H9 (cell line): ENCODE results near the gene RITA1. TPM values are rescaled to one million over a fixed set of nuclear protein-coding genes. Genes with fewer than 3 reads are reported as not detected.

ENCODE experiments used
- DNase-seq: peaks from one replicate; pipeline ENCODE4 v3.0.0-alpha.2; 2017
- H2AFZ ChIP-seq: one replicate; pipeline ENCODE4 v1.6.1; 2013; ENCODE audit warnings: mild to moderate bottlenecking, low read length, control low read depth, moderate library complexity
- H2AK5ac ChIP-seq: 2 replicates; pipeline ENCODE4 v1.6.1; 2013; ENCODE audit warnings: low read length, control low read depth, mixed read lengths; ENCODE audit not compliant: insufficient read length
- H2BK120ac ChIP-seq: one replicate; pipeline ENCODE4 v1.6.1; 2013; ENCODE audit warnings: low read depth, mild to moderate bottlenecking, low read length, control low read depth, inconsistent platforms; ENCODE audit not compliant: poor library complexity, severe bottlenecking
- H2BK12ac ChIP-seq: 2 replicates; pipeline ENCODE4 v1.6.1; 2013; ENCODE audit warnings: low read length, control low read depth, mixed read lengths, low read depth; ENCODE audit not compliant: insufficient read length
- H2BK15ac ChIP-seq: 2 replicates; pipeline ENCODE4 v1.6.1; 2013; ENCODE audit warnings: low read depth, low read length, control low read depth
- H2BK20ac ChIP-seq: one replicate; pipeline ENCODE4 v1.6.1; 2013; ENCODE audit warnings: low read depth, mild to moderate bottlenecking, low read length, control low read depth, inconsistent platforms; ENCODE audit not compliant: poor library complexity, severe bottlenecking
- H2BK5ac ChIP-seq: 2 replicates; pipeline ENCODE4 v1.6.1; 2013; ENCODE audit warnings: low read length, control low read depth, mixed read lengths; ENCODE audit not compliant: insufficient read length
- H3K14ac ChIP-seq: 2 replicates; pipeline ENCODE4 v1.6.1; 2013; ENCODE audit warnings: low read length, control low read depth; ENCODE audit not compliant: insufficient read depth
- H3K18ac ChIP-seq: 2 replicates; pipeline ENCODE4 v1.6.1; 2013; ENCODE audit warnings: low read depth, mild to moderate bottlenecking, mixed read lengths, low read length, control low read depth; ENCODE audit not compliant: insufficient read length
- H3K23ac ChIP-seq: 2 replicates; pipeline ENCODE4 v1.6.1; 2013; ENCODE audit warnings: low read length, control low read depth, mixed read lengths, low read depth; ENCODE audit not compliant: insufficient read length
- H3K23me2 ChIP-seq: 2 replicates; pipeline ENCODE4 v1.6.1; 2013; ENCODE audit warnings: low read depth, mild to moderate bottlenecking, mixed read lengths, low read length, control low read depth; ENCODE audit not compliant: insufficient read length, poor library complexity, severe bottlenecking
- H3K27ac ChIP-seq: 2 replicates; pipeline ENCODE4 v1.5.1; 2013; ENCODE audit warnings: low read length, control low read depth, mixed read lengths, low read depth; ENCODE audit not compliant: insufficient read length
- H3K27me3 ChIP-seq: 2 replicates; pipeline ENCODE4 v1.6.1; 2013; ENCODE audit warnings: low read length, control low read depth, inconsistent platforms; ENCODE audit not compliant: insufficient read depth
- H3K4ac ChIP-seq: 2 replicates; pipeline ENCODE4 v1.6.1; 2013; ENCODE audit warnings: low read depth, mild to moderate bottlenecking, control low read depth, inconsistent platforms, low read length, moderate library complexity
- H3K4me1 ChIP-seq: 2 replicates; pipeline ENCODE4 v1.6.1; 2013; ENCODE audit warnings: low read length, control low read depth, inconsistent platforms; ENCODE audit not compliant: insufficient read depth
- H3K4me2 ChIP-seq: 2 replicates; pipeline ENCODE4 v1.6.1; 2013; ENCODE audit warnings: low read length, control low read depth, mixed read lengths; ENCODE audit not compliant: insufficient read length, insufficient read depth
- H3K56ac ChIP-seq: 2 replicates; pipeline ENCODE4 v1.6.1; 2013; ENCODE audit warnings: low read depth, mild to moderate bottlenecking, mixed read lengths, low read length, control low read depth; ENCODE audit not compliant: insufficient read length
- H3K79me1 ChIP-seq: 2 replicates; pipeline ENCODE4 v1.6.1; 2013; ENCODE audit warnings: low read depth, mild to moderate bottlenecking, moderate library complexity, low read length, control low read depth, inconsistent platforms; ENCODE audit not compliant: insufficient read depth, poor library complexity, severe bottlenecking
- H3K79me2 ChIP-seq: 2 replicates; pipeline ENCODE4 v1.6.1; 2013; ENCODE audit warnings: low read length, control low read depth, inconsistent platforms; ENCODE audit not compliant: insufficient read depth
- H3K9ac ChIP-seq: 2 replicates; pipeline ENCODE4 v1.6.1; 2013; ENCODE audit warnings: low read length, control low read depth, mixed read lengths; ENCODE audit not compliant: insufficient read length; ENCODE audit errors: extremely low read depth
- H3K9me3 ChIP-seq: one replicate; pipeline ENCODE4 v1.6.1; 2013; ENCODE audit warnings: low read depth, low read length, inconsistent platforms; ENCODE audit not compliant: control insufficient read depth
- H3T11ph ChIP-seq: one replicate; pipeline ENCODE4 v1.6.1; 2013; ENCODE audit warnings: mild to moderate bottlenecking, low read length, control low read depth, inconsistent platforms
- H4K20me1 ChIP-seq: one replicate; pipeline ENCODE4 v1.6.1; 2013; ENCODE audit not compliant: control insufficient read depth, insufficient read length, insufficient read depth
- H4K5ac ChIP-seq: 2 replicates; pipeline ENCODE4 v1.6.1; 2013; ENCODE audit warnings: low read depth, mild to moderate bottlenecking, mixed read lengths, low read length, control low read depth; ENCODE audit not compliant: insufficient read length
- H4K8ac ChIP-seq: replicated peaks from 2 replicates; pipeline ENCODE4 v1.6.1; 2013; ENCODE audit warnings: low read length, control low read depth, mixed read lengths, low read depth; ENCODE audit not compliant: insufficient read length
- H4K91ac ChIP-seq: 2 replicates; pipeline ENCODE4 v1.6.1; 2013; ENCODE audit warnings: low read depth, mild to moderate bottlenecking, moderate library complexity, mixed read lengths, low read length, control low read depth; ENCODE audit not compliant: insufficient read length
- H3K27ac Mint-ChIP-seq, 3 experiments: 2 replicates in 2 of 3; 3 replicates in 1 of 3; pipeline ENCODE4 v1.8.0; 2020 to 2021; ENCODE audit warnings: mixed read lengths in 3 of 3, mild to moderate bottlenecking in 1 of 3, moderate library complexity in 1 of 3
- H3K27me3 Mint-ChIP-seq: 2 replicates; pipeline ENCODE4 v1.8.0; 2021; ENCODE audit warnings: low read depth, mild to moderate bottlenecking, moderate library complexity, mixed read lengths
- H3K36me3 Mint-ChIP-seq, 3 experiments: 2 replicates in 2 of 3; 3 replicates in 1 of 3; pipeline ENCODE4 v1.8.0; 2020 to 2021; ENCODE audit warnings: low read depth in 3 of 3, mixed read lengths in 3 of 3; ENCODE audit not compliant: insufficient read depth in 1 of 3
- H3K4me1 Mint-ChIP-seq, 2 experiments: 2 replicates each; pipeline ENCODE4 v1.8.0; 2020; ENCODE audit warnings: mixed read lengths in 2 of 2
- H3K4me3 Mint-ChIP-seq, 2 experiments: 2 replicates in 1 of 2; 3 replicates in 1 of 2; pipeline ENCODE4 v1.8.0; 2020 to 2021; ENCODE audit warnings: mild to moderate bottlenecking in 2 of 2, mixed read lengths in 2 of 2, moderate library complexity in 1 of 2
- H3K9me3 Mint-ChIP-seq, 2 experiments: 2 replicates in 1 of 2; 3 replicates in 1 of 2; pipeline ENCODE4 v1.8.0; 2020; ENCODE audit warnings: mild to moderate bottlenecking in 2 of 2, mixed read lengths in 2 of 2, moderate library complexity in 1 of 2
- WGBS: extraction: QIAGEN DNeasy Blood & Tissue Kit; methylation state at CpG from one replicate; pipeline ENCODE4 v1.1.7; 2013; ENCODE audit warnings: missing lambda C conversion rate, low lambda C conversion rate, mixed read lengths; ENCODE audit not compliant: insufficient read length; ENCODE audit errors: extremely low coverage; 5-methylcytosine and 5-hydroxymethylcytosine counted together
- total RNA-seq: library from RNA; stranded (reverse); gene quantifications from 2 replicates; pipeline ENCODE4 v1.2.1, GENCODE V29; 2021
- TF ChIP-seq, protein P1 (sequence below): fragments of 200-600 bp; sonication (generic); conservative IDR thresholded peaks from 3 replicates; pipeline ENCODE4 v1.8.0; 2021; ENCODE audit warnings: antibody characterized with exemption, mild to moderate bottlenecking

Gene RITA1
- total RNA-seq, 1 experiment from 2014 or later, result 26.1 TPM

DNA sequence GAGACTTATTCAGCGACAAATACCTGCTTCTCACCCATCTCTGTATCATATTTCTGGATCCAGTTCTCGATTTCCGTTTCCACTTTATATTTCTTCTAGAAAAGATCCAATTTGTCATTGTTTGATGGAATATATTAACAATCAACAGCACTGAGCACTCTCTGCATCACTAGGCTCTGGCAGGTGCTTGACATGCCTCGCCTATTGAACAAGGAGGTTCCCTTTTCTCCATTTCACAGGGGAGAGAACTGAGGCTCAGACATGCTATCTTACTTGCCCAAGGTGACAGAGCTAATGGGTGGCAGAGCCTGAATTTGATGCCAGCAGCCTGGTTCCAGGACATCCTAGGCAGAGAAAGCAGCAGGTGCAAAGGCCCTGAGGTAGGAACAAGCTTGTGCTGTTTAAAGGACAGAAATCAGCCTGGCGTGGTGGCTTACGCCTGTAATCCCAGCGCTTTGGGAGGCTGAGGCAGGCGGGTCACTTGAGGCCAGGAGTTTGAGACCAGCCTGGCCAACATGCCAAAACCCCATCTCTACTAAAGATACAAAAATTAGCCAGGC, 12.1 kb downstream of the RITA1 start:
- H2AFZ ChIP-seq, result no peak overlapping the region
- Mint-ChIP-seq H3K27ac (no peak overlapping the region; a peak in 1 of 7 replicates), H3K36me3 (peaks cover 0 to 9% (median 7%) of the 10 kb centered on the region in 3 experiments; a peak in 3 of 7 replicates), H3K9me3 (no peaks in the 10 kb centered on the region), H3K4me3 (no peak overlapping the region), H3K27me3 (no peaks in the 10 kb centered on the region), H3K4me1 (peaks cover 3 to 9% of the 10 kb centered on the region in 2 experiments; a peak in 3 of 4 replicates)
- no peak overlapping the region for H2BK12ac ChIP-seq
- H3K4me1 ChIP-seq, result no peaks in the 10 kb centered on the region
- H4K91ac ChIP-seq, result no peak overlapping the region
- H2BK20ac ChIP-seq, result no peak overlapping the region
- TF ChIP-seq, protein P1, sequence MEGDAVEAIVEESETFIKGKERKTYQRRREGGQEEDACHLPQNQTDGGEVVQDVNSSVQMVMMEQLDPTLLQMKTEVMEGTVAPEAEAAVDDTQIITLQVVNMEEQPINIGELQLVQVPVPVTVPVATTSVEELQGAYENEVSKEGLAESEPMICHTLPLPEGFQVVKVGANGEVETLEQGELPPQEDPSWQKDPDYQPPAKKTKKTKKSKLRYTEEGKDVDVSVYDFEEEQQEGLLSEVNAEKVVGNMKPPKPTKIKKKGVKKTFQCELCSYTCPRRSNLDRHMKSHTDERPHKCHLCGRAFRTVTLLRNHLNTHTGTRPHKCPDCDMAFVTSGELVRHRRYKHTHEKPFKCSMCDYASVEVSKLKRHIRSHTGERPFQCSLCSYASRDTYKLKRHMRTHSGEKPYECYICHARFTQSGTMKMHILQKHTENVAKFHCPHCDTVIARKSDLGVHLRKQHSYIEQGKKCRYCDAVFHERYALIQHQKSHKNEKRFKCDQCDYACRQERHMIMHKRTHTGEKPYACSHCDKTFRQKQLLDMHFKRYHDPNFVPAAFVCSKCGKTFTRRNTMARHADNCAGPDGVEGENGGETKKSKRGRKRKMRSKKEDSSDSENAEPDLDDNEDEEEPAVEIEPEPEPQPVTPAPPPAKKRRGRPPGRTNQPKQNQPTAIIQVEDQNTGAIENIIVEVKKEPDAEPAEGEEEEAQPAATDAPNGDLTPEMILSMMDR, result no peak
- no peak overlapping the region for H3K14ac ChIP-seq
- H3K4me2 ChIP-seq, result no peak overlapping the region
- no peak overlapping the region for H3K23ac ChIP-seq
- no peaks in the 10 kb centered on the region for H3K79me1 ChIP-seq
- H2BK120ac ChIP-seq, result no peak overlapping the region
- no peaks in the 10 kb centered on the region for H3K9me3 ChIP-seq
- H4K20me1 ChIP-seq, result no peaks in the 10 kb centered on the region
- WGBS, result no CpG with 5 or more reads among the region's 8 CpGs
- H3K56ac ChIP-seq, result no peak overlapping the region
- H2AK5ac ChIP-seq, result no peak overlapping the region
- H3K23me2 ChIP-seq, result no peaks in the 10 kb centered on the region
- H2BK15ac ChIP-seq, result no peak overlapping the region
- no peak overlapping the region for H2BK5ac ChIP-seq
- no peaks in the 10 kb centered on the region for H3K79me2 ChIP-seq
- no peak overlapping the region for H3K4ac ChIP-seq
- no peak overlapping the region for H3K18ac ChIP-seq
- no peak overlapping the region for H4K5ac ChIP-seq
- H3K9ac ChIP-seq, result no peak overlapping the region
- no peak overlapping the region for H3T11ph ChIP-seq
- DNase-seq, result no peak
- H3K27ac ChIP-seq, result no peak overlapping the region
- no peak overlapping the region for H4K8ac ChIP-seq
- no peaks in the 10 kb centered on the region for H3K27me3 ChIP-seq
